Measurements from ENCODE around the gene OR2A2. TPM values are rescaled to one million over a fixed set of nuclear protein-coding genes. Genes with fewer than 3 reads are reported as not detected.

OR2A2 gene
- total RNA-seq, 2 donors from 2014 or later = not detected

GRCh38 chr7:144130730-144131129 is 21.3 kb downstream of the OR2A2 start:
- H3K9ac ChIP-seq (ENCODE audit: extremely low read depth, low read length, poor library complexity, severe bottlenecking) = no peak overlapping the region
- H3K9me3 ChIP-seq (ENCODE audit: control insufficient read depth, low read length) = no peaks in the 10 kb centered on the region
- no peaks in the 10 kb centered on the region for H3K36me3 ChIP-seq (ENCODE audit: control insufficient read depth, insufficient read depth, low read length)

DNA sequence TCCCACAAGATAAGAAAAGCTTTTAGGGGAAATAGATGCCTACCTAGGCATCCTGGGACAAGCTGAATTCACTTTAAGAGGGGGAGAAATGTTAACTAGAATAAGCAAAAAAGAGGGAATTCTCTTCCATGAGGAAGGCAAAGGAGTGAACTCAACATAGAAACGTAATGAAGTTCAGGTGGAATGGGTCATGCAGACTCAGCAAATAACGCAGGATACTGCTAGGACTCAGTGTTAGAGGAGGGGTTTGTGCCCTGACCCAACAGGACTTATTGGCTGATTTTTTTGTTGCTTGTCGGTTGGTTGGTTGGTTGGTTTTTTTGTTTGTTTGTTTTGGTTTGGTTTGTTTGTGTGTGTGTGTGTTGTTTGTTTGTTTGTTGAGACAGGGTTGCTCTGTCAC is 22.9 kb downstream of the OR2A2 start:
- Histone ChIP-seq H3K4me3 (ENCODE audit: low read length) (no peak overlapping the region), H3K27me3 (ENCODE audit: control insufficient read depth, insufficient read depth, low read length, poor library complexity, severe bottlenecking) (no peaks in the 10 kb centered on the region), H3K36me3 (ENCODE audit: control insufficient read depth, insufficient read depth, low read length) (no peaks in the 10 kb centered on the region), H3K4me1 (ENCODE audit: control insufficient read depth, insufficient read depth, low read length) (no peaks in the 10 kb centered on the region), H3K27ac (ENCODE audit: low read depth, low read length) (no peak overlapping the region), H3K9ac (ENCODE audit: extremely low read depth, low read length, poor library complexity, severe bottlenecking) (no peak overlapping the region), H3K9me3 (ENCODE audit: control insufficient read depth, low read length) (no peaks in the 10 kb centered on the region)
- no peak for TF ChIP-seq CTCF (conservative IDR thresholded peaks at IDR 0.05)
- peaks cover 6% of the 10 kb centered on the region for H3K4me1 Mint-ChIP-seq
- no peak for DNase-seq
- H3K4me3 Mint-ChIP-seq = no peak overlapping the region
- no peaks in the 10 kb centered on the region for H3K9me3 Mint-ChIP-seq
- H3K36me3 Mint-ChIP-seq (ENCODE audit: low read depth) = no peaks in the 10 kb centered on the region
- H3K27ac Mint-ChIP-seq = no peak overlapping the region
- WGBS, 2 experiments (ENCODE audit: insufficient coverage in 1 of 2, insufficient read length in 1 of 2) = 78 to 85% methylated on average over 2 to 3 of the region's 3 CpGs
- H3K27me3 Mint-ChIP-seq (ENCODE audit: insufficient read depth) = no peaks in the 10 kb centered on the region

More at GRCh38 chr7:144130730-144131129, 21.3 kb downstream of the OR2A2 start:
- Histone ChIP-seq H3K4me3 (ENCODE audit: low read length) (no peak overlapping the region), H3K27ac (ENCODE audit: low read depth, low read length) (no peak overlapping the region), H3K4me1 (ENCODE audit: control insufficient read depth, insufficient read depth, low read length) (no peaks in the 10 kb centered on the region), H3K27me3 (ENCODE audit: control insufficient read depth, insufficient read depth, low read length, poor library complexity, severe bottlenecking) (no peaks in the 10 kb centered on the region)
- H3K9me3 Mint-ChIP-seq = no peaks in the 10 kb centered on the region
- H3K4me3 Mint-ChIP-seq = no peak overlapping the region
- 67 to 94% methylated on average over 1 to 2 of the region's 2 CpGs for WGBS, 2 experiments (ENCODE audit: insufficient coverage in 1 of 2, insufficient read length in 1 of 2)
- DNase-seq = no peak
- H3K4me1 Mint-ChIP-seq = peaks cover 6% of the 10 kb centered on the region
- no peak for TF ChIP-seq CTCF (conservative IDR thresholded peaks at IDR 0.05)
- no peak overlapping the region for H3K27ac Mint-ChIP-seq
- H3K36me3 Mint-ChIP-seq (ENCODE audit: low read depth) = no peaks in the 10 kb centered on the region
- H3K27me3 Mint-ChIP-seq (ENCODE audit: insufficient read depth) = no peaks in the 10 kb centered on the region

GRCh38 chr7:144133307-144133706 is 23.9 kb downstream of the OR2A2 start:
- no peak overlapping the region for H3K27ac Mint-ChIP-seq
- Histone ChIP-seq H3K9ac (ENCODE audit: extremely low read depth, low read length, poor library complexity, severe bottlenecking) (no peak overlapping the region), H3K4me1 (ENCODE audit: control insufficient read depth, insufficient read depth, low read length) (no peaks in the 10 kb centered on the region), H3K4me3 (ENCODE audit: low read length) (no peak overlapping the region), H3K36me3 (ENCODE audit: control insufficient read depth, insufficient read depth, low read length) (no peaks in the 10 kb centered on the region), H3K27me3 (ENCODE audit: control insufficient read depth, insufficient read depth, low read length, poor library complexity, severe bottlenecking) (no peaks in the 10 kb centered on the region), H3K9me3 (ENCODE audit: control insufficient read depth, low read length) (no peaks in the 10 kb centered on the region), H3K27ac (ENCODE audit: low read depth, low read length) (no peak overlapping the region)
- H3K4me3 Mint-ChIP-seq = no peak overlapping the region
- no peak for TF ChIP-seq CTCF (conservative IDR thresholded peaks at IDR 0.05)
- 43 to 75% methylated on average over 2 to 6 of the region's 6 CpGs for WGBS, 2 experiments (ENCODE audit: insufficient coverage in 1 of 2, insufficient read length in 1 of 2)
- DNase-seq = no peak
- H3K27me3 Mint-ChIP-seq (ENCODE audit: insufficient read depth) = no peaks in the 10 kb centered on the region
- H3K9me3 Mint-ChIP-seq = no peaks in the 10 kb centered on the region
- peaks cover 6% of the 10 kb centered on the region for H3K4me1 Mint-ChIP-seq
- no peaks in the 10 kb centered on the region for H3K36me3 Mint-ChIP-seq (ENCODE audit: low read depth)

Data from endodermal cell (in vitro differentiated cells).